SK-N-DZ (cell line): ENCODE measurements around the gene MVB12B.

Source experiments
- DNase-seq: peaks from one replicate; pipeline ENCODE4 v3.0.0-alpha.2; 2015; ENCODE audit warnings: low spot score

MVB12B gene

DNA sequence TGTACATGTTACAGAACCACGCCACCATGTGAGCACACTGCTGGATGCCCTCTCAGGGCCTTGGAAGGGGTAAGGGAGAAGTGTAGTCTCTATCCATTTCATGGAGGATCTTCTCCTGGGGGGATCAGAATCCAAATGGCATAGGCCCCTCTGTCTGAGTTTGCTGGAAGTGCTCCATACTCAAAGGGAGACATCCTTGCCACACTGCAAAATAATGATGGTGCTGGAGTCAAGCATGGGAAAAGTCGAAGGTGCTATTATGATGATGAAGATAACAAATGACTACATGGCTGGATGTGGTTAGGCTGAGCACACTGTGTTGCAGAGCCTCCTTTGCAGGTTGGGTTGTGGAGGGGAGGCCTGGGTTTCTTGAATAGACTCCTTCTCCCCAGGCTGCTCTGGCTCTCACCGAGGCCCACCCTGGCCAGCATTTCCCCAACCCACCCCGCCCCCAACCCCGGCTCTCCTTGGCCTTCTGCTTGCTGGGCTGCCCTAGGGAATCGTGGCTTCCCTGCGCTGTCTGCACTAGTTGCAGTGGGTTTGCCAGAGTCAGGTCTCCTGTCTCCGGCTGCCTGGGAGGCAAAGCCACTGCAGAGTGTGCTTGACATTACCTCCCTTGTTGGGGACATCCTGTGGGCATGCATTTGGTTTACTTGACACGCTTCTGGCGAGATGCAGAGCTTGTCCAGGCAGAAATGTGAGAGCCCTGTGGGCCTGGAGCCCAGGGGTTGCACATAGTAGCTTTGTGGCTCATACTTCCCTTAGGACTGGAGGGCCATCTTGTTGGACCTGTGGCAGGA is 3.0 kb downstream of the MVB12B start:
- no peak for DNase-seq

DNA sequence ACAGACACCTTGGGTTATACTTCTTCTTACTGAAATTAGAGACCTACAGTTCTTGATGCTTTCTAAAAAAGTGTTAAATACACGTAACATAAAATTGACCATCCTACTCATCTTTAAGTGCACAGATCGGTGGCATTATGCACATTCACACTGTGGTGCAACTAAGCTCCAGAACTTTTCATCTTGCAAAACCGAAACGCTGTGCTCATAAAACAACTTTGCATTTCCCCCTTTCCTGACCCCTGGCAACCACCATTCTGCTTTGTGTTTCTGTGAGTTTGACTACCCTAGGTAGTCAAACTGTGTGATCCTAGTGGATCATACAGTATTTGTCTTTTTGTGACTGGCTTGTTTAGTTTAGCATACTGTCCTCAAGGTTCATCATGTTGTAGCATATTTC is 3.9 kb downstream of the MVB12B start:
- no peak for DNase-seq

DNA sequence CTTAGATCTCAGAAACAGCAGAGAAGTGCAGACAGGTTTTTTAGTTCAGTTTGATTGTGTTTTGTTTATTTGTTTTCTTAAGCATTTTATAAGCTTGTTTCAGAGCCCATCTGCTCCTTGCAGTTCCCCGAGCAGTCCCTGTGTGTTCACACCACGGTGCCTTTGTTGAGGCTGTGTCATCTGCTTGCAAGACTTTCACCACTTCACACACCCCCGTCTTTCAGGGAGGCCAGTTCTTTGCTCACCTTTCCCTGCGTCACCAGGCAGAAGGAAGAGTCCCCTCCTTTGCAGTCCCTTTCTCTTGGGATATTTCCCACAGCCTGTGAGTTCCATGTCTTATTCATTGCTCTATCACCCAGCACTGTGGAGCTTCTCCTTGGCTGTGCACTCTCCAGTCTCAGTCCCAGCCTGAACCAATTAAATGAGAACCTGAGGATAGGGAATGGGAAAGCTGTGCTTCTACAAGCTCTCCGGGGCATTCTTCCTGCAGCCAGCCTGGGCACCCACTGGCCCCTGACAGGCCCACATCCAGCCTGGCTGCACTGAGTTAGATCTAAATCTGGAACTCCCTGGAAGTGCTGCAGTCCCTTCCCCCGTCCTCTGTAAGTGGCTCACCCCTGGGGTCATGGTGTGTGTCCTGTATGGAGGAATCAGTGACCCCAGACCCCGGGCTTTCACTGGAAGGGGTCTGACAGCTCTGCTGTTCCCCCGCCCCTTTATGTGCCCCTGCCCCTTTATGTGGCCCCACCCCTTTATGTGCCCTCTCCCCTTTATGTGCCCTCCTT is 5.5 kb downstream of the MVB12B start:
- no peak for DNase-seq

DNA sequence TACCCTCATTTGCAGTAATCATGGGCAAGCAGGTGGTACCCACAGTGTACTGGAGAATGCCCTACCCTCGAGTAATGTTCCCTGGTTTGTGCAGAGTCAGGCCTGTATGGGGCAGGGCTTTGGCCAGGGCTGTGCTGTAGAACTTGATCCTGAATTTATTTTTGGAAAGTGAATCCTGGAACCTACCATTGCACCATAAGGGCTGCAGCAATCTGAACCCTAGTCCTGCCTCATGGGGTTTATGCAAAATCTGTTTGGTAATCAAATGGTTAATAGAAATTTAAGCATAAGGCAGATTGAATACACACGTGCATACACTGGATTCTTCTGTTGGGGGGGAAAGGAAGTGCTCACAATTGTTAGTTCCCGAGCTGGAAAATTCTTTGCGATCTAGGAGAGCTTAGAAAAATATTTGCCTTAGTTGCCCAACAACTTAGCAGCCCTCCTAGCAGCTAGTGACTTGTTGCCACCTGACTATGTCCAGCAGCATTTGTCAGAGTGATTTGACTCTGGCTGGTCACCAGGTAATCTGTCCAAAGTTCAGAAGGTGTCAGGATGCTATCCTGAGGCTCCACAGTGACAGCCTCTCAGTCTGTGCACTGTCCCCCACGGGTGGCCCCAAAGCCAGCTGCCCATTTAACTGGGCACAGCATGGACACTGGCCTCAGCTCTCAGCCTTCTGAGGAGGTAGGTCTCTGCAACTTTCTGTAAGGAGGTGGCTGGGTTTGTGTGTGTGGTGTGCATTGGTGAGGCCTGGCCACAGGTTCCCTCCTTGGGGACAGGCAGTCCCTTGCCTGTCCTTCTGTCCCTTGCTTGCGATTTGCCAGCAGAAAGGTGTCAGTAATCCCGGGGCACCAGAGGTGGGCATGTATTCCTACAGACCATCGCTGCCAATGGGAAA is 8.3 kb downstream of the MVB12B start:
- DNase-seq: no peak

DNA sequence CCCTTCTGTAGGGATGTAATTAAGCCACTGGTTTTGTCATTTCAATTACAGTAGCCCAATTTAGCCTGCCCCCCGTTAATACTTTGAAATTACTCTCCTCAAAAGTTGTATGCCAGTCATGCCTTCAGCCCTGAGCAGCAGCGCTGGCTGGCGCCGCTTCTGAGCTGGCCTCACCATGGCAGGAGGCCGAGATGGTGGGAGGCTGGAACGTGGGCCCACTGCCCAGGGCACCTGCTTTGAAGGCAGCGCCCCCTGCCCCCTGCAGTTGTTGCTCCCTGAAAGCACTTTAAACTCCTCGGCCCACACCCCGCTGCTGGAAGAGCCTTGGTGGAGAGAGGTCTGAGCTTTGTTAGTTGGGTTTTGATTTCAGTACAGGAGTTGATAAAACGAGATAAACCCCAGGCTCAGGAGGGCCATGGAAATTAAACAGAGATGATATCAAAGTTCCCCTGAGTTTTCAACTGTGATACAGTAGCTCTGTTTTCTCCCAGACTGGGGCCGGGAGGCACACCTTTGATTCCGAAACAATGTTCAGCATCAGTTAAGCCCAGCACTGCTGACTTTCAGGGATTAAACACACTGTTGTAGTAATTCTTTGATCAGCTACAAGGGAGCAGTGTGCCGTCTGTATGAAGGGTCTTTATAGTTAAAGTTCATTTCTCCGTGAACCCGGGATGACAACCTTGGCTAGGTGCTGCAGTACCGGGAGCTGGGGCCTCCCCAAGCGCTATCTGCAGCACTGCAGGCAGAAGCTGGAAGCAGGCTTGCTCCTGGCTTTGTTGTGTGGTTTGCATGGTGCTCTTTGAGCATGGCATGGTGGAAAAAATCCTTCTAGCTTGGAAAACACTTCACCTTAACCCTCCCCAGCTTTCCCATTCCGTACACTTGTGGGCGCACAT is 9.5 kb downstream of the MVB12B start:
- DNase-seq: no peak

DNA sequence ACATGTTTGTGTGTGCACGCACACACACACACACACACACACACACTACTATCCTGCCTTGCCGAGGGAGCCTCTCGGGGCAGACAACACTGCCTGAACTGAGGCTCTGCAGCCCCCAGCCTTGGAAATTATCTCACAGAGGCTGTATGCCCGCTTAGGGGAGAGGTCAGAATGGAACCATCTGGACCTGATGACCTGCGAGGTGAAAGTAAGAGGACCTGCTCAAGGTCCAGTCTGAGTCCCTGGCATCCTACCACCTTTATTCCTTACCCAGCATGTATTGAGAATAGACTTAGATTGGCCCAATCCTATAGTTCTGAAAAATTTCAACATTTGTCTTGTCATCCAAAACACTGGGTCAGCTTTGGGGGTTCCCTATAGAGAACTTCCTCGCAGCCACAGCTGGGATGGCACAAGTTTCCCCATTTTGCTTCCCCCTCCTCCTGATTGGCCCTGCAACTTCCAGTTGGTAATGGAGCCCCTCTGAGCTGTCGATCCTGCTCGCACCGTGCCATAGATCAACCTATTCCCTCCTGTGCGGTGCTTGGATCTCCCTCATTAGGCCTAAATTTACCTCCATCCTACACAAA is 10.2 kb downstream of the MVB12B start:
- DNase-seq: no peak

DNA sequence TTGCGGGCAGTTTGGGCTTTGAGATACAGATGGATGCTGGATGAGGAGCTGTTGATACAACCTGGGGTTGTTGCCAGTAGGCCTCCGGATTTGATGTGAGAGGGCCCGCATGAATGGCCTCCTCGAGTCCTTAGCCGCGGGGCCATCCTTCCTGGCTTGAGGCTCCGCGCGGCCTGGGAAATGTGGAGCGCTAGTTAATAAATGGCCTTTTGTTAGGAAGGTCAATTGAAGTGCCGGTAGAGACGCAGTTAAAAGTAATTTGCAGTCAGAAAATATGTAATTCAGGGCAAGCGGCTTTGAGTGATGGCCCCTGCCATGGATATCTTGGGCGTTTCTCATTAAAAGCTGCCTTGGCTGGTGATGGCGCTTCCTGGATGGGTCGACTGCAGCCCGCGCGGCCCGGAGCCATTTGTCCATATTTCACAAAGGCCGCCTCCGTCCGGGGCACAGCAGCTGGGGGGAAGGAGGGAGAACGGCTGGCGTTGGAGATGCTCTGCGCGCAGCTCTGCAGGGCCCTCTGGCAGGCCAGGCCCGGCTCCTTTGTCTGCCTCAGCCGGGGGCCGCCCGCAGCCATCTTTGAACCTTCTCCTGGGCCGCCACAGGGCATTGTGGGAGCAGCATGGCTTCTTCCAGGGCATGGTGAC is 11.2 kb downstream of the MVB12B start:
- DNase-seq: no peak

DNA sequence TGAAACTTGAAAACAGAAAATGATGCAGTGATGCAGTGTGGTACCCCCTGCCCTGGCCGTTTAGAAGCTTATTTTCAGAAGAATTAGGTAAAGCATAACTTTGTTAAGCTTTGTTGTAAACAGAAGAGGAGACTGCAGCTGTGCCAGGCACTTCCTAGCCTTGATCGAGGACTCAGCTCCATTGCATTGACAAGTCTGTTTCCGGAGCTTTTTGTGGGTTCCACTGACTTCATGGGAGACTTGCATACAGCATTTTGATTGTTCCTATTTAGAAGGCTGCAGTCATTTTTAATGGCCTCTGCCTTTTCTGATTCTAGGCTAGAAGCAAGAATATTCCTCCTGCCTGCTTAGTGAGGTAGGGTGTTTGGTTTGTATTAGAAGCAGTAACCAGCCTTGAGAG is 12.3 kb downstream of the MVB12B start:
- no peak for DNase-seq

DNA sequence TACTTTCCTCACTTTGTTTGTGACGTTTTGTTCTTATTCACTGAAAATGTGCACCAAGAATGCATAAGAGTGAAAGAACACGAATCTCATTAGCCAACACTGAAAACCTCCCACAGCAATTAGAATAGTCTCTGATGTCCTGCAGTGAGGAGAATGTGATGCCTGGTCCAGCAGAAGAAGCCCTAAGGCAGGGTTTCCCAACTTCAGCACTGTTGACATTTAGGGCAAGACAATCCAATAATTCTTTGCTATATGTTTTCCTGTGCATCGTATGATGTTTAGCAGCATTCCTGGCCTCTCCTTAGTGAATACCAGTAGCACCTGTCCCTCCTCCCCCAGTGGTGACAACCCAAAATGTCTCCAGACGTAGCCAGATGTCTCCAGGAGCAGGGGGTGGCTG is 14.8 kb downstream of the MVB12B start:
- no peak for DNase-seq

DNA sequence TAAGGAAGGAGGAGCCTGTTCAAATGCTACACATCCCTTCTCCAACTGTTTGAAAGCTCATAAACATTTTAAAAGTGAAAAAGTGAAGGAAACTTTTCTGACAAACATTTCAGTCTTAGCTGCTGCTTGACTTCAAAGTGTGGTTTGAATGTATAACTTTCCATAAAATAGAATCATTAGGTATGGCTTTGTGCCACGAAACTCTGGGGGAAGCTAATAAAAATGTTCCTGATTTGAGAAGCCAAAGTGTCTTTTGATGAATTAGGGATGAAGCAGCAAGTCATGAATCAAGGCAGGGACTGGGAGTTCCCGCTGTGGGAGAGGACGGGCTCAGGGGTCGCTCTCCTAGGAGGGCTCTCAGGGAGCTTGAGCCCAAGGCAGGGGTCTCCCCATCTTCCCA is 15.3 kb downstream of the MVB12B start:
- DNase-seq: no peak

DNA sequence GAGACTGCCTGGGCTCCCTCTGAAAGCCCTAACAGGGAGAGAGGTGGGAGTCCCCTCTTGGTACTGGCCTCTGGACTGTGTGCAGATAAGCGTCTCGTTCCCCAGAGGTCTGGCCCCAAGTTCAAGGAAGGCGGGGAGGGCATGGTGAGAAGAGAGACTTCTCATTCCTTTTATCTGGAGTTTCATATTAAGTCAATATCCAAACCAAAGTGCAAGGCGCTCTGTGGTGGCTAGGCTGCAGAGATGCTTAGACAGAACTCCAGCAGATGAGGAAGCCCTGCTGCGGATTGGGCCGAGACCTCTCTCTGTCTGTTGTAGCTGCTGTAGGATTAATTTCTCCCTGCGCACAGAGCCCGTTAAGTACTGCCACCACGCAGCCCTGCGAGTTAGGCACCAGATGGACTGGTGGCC is 16.0 kb downstream of the MVB12B start:
- DNase-seq: no peak

DNA sequence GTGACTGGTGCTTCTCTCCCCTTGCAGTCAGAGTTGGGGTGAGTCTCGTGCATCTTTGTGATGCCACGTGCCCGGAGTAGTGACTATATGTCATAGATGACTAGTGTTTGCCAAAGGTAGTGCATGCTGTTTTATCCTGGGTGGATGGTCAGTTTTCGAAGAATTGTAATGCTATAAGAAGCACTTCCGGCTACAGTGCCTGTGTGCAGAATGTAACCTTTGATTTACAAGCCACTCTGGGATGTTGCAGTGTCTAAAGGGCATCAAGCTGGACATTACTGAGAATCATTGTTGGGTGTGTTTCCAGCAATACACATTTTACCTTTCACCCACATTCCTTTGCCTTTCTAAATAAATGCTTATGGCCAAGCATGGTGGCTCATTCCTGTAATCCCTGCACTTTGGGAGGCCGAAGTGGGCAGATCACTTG is 16.7 kb downstream of the MVB12B start:
- DNase-seq: no peak

DNA sequence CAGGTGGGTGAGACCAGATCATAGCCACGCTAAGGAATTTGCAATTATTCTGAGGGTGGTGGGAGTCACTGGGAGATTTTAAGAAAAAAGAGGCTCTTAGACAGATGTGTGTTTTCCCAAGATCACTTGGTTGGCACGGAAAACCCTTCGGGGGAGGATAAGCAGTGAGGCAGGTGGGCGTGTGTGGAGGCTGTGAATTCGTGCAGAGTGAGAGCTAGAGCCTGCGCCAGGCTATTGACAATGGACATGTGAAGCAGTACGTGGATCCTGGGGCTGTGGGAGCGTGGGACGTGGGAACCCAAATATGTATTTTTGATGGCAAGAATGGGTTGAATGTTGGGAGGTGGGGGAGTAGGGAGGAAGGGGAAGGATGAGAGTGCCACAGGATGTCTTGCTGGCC is 19.4 kb downstream of the MVB12B start:
- no peak for DNase-seq

DNA sequence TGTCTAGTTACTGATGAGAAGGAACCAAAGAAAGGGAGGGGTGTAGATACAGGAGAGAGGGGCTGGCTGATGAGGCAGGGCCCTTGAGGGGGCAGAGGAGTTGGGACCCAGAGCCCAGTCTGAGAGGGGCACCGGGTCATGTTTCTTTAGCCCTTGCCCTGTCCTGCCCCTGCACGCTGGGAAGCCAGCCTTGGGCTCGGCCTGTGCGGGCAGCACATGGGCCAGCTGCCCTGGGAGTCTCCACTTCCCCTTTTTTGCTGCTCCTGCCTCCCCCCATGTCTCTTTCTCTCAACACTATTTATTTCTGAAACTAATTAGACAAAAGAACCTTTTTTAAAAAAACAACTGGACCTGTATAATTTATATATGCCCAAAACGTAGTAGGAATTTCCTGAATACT is 20.5 kb downstream of the MVB12B start:
- DNase-seq: no peak

DNA sequence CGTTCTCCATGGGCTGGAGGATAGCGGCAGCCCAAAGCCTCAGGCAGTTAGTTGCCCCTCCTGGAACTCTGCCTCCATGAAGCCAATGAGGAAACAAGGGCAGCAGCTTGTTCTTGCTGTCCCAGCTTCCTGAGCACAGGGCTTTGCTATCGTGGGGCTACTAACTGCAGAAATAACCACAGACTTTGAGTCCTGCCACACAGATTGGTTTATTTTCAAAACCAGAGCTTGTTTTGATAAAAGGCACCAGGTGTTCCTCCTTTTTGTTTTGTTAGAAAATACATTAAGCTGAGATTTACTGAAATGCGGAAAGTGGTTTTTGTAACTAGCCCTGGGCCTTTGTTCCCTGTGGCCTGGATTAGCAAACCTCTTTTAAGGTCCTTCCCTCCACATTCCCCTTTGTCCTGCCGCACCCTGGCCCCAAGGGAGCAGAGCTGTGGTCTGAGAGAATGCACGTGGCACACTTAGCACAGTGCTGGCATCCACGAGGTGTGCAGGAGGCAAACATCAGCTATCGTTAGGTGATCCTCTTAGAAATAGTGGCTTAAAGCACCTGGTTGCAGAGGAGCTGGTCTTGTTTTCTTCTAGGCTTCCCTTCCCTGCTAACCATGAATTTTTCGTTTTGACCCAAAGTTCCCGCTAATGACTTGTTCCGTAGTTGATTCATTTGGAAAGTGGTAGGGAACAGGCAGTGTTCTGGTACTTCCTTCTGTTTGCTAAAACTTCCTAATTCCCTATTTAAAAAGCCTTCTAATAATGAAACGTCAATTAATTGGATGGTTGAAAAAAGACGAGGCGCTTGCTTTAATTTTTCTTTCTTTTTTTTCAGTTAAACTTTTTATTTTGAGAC is 21.5 kb downstream of the MVB12B start:
- DNase-seq: no peak

DNA sequence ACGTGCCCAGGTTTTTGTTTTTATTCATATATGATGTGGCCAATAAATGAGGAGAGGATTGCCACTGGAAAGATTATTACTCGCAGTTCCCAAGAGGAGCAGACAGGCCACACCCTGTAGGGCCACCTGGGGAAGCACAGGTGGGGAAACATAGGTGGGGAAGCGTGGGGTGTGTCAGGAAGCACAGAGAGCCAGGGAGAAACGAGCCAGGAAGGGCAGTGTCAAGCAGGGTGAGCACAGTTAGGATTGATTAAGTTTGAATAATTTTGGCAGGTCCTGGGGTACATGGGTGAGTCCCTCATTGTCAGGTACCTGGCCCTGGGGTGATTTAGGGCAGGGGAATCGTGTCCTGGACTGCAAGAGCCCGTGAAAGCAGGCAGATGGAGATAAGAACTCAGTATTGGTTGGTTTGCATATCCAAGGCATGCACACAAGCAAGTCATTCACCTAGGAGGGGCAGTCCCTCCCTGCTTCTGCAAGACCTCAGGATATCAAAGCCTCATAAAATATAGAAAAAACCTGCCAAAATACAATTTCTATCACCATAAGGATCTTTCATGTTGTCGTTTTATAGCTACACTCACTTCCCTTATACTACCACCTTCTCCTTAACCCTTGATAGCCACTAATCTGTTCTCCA is 22.4 kb downstream of the MVB12B start:
- no peak for DNase-seq

DNA sequence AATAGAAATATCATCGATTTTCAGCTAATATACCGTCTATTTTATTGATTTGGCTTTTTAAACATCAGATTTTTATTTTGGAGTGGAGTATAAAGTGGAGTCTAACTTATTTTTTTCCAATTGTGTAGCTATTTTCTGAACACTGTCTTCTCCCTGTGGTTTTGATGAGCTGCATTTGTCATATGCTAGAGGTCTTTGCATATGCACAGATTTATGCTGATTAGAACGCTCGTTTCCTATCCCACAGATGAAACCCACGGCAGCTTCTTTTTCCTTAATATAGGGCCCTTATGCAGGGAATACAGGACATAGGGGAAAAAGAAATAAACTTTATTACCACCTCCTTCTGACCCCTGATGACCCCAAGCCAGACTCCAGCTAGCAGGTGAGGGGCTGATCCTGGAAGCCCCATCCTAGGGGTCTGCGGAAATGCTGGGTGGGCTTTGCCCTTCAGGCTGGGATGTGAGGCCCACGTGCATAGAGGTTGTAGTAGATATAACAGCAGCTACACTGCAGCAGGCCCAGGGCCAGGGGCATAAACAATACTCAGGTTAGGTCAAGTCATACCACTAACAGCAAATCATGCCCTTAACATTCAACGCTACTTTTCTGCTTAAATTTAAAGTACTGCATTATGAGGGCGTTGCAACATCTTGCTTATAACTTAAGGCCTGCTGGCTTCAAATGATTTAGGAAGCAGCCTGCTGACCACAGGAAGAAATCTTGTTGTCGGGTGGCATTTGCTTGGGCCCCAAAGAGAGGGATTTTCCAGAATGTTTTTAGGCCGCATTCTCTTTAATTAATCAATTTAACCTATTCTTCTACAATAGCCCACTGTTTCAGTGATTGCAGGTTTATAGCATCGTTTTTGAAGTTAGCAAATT is 28.5 kb downstream of the MVB12B start:
- DNase-seq: no peak

DNA sequence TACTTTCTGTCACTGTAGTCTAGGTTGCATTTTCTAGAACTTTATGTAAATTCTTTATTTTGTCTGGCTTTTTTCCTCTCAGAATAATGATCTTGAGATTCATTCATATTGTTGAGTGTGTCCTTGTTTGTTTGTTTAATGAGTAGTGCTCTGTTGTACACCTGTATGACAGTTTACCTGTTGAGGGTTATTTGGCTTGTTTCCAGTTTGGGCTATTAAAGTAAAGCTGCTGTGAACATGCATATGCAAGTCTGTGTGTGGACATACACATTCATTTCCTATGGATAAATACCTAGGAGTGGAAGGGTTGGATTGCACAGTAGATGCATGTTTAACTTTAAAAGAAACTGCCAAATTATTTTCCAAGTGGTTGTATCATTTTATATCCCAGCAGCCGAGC is 30.4 kb downstream of the MVB12B start:
- no peak for DNase-seq
